SK-N-SH (cell line): ENCODE results near the gene PLEKHA3. TPM values are rescaled to one million over a fixed set of nuclear protein-coding genes. Genes with fewer than 3 reads are reported as not detected.
A peak's percentile ranks its signal among the peaks of the same experiment; 100 is the strongest.

ENCODE experiments used
- CTCF ChIA-PET: fragments of 300-600, 350-600 bp; formaldehyde crosslinking; extraction: SDS; loops from one replicate; lab custom pipeline; 2021; lab: Yijun Ruan, JAX
- POLR2A ChIA-PET: fragments of 350-600 bp; sonication (Branson Sonifier 250); formaldehyde crosslinking; extraction: SDS; loops from one replicate; lab custom pipeline; 2020; ENCODE audit warnings: antibody characterized with exemption, inconsistent platforms; lab: Yijun Ruan, JAX
- DNase-seq: peaks from one replicate; pipeline ENCODE4 v3.0.0; 2012
- H2AFZ ChIP-seq: fragments of 200-600 bp; sonication (generic); 2 replicates; pipeline ENCODE4 v1.8.1; 2016; ENCODE audit warnings: antibody characterized with exemption, mild to moderate bottlenecking, low read depth
- H3F3A ChIP-seq: fragments of 200-600 bp; sonication (generic); replicated peaks from 2 replicates; pipeline ENCODE3; 2016; ENCODE audit warnings: antibody characterized with exemption, mild to moderate bottlenecking; ENCODE audit not compliant: insufficient read depth
- H3K27ac ChIP-seq, 2 experiments: fragments of 200-500 bp in 1 of 2; fragments of 200-600 bp in 1 of 2; sonication (Bioruptor generic) in 1 of 2; sonication (generic), shearing (Covaris generic) in 1 of 2; 2 replicates each; pipeline versions ENCODE4 v1.5.1 to v1.6.1; 2014 to 2016; ENCODE audit warnings: low read depth in 2 of 2, inconsistent platforms in 1 of 2, low read length in 1 of 2, mild to moderate bottlenecking in 1 of 2, mixed read lengths in 1 of 2
- H3K27me3 ChIP-seq: fragments of 200-600 bp; sonication (generic), shearing (Covaris generic); 2 replicates; pipeline ENCODE4 v1.6.1; 2016; ENCODE audit warnings: mixed run types; ENCODE audit not compliant: insufficient read depth
- H3K36me3 ChIP-seq, 2 experiments: fragments of 200-500 bp in 1 of 2; fragments of 200-600 bp in 1 of 2; sonication (Bioruptor generic) in 1 of 2; sonication (generic) in 1 of 2; replicated peaks in 1 of 2; 2 replicates each; pipeline versions ENCODE3 to v1.5.1; 2014 to 2016; ENCODE audit warnings: low read length in 1 of 2, mild to moderate bottlenecking in 1 of 2; ENCODE audit not compliant: insufficient read depth in 2 of 2, control insufficient read depth in 1 of 2
- H3K4me1 ChIP-seq, 2 experiments: fragments of 200-500 bp in 1 of 2; fragments of 200-600 bp in 1 of 2; sonication (Bioruptor generic) in 1 of 2; sonication (generic), shearing (Covaris generic) in 1 of 2; 2 replicates each; pipeline versions ENCODE4 v1.5.1 to v1.6.1; 2014 to 2016; ENCODE audit warnings: low read depth in 1 of 2, low read length in 1 of 2, mixed run types in 1 of 2; ENCODE audit not compliant: insufficient read depth in 2 of 2, control insufficient read depth in 1 of 2
- H3K4me2 ChIP-seq: fragments of 200-600 bp; sonication (generic), shearing (Covaris generic); 2 replicates; pipeline ENCODE4 v1.6.1; 2017; ENCODE audit warnings: mixed run types
- H3K4me3 ChIP-seq, 2 experiments: fragments of 200-500 bp in 1 of 2; fragments of 200-600 bp in 1 of 2; sonication (Bioruptor generic) in 1 of 2; sonication (generic), shearing (Covaris generic) in 1 of 2; 2 replicates each; pipeline versions ENCODE4 v1.5.1 to v1.8.1; 2014 to 2016; ENCODE audit warnings: low read depth in 2 of 2, inconsistent platforms in 1 of 2, low read length in 1 of 2, mild to moderate bottlenecking in 1 of 2, mixed read lengths in 1 of 2, moderate library complexity in 1 of 2
- H3K79me2 ChIP-seq: fragments of 200-600 bp; sonication (generic); 2 replicates; pipeline ENCODE4 v1.8.1; 2017; ENCODE audit warnings: mild to moderate bottlenecking; ENCODE audit not compliant: insufficient read depth
- H3K9ac ChIP-seq: fragments of 200-600 bp; sonication (generic); 2 replicates; pipeline ENCODE4 v1.6.1; 2017; ENCODE audit warnings: mixed run types
- H3K9me2 ChIP-seq: fragments of 200-600 bp; sonication (generic); 2 replicates; pipeline ENCODE4 v1.6.1; 2017; ENCODE audit warnings: mixed run types
- H3K9me3 ChIP-seq: fragments of 200-600 bp; sonication (generic); 2 replicates; pipeline ENCODE4 v1.6.1; 2017; ENCODE audit warnings: mixed run types, mild to moderate bottlenecking, moderate library complexity
- H4K20me1 ChIP-seq: fragments of 200-600 bp; sonication (generic); 2 replicates; pipeline ENCODE4 v1.6.1; 2017; ENCODE audit warnings: mild to moderate bottlenecking, mixed run types; ENCODE audit not compliant: insufficient read depth
- EZH2phosphoT487 ChIP-seq: fragments of 200-600 bp; sonication (generic); IDR thresholded peaks from 2 replicates; pipeline ENCODE4 v1.6.1; 2017; ENCODE audit warnings: low read depth, mixed run types, mild to moderate bottlenecking, antibody characterized with exemption, moderate library complexity, borderline replicate concordance
- FOXJ3 ChIP-seq: sonication (generic); formaldehyde crosslinking; IDR thresholded peaks from 2 replicates; pipeline ENCODE4 v1.5.1; 2020; ENCODE audit warnings: mild to moderate bottlenecking, missing genetic modification reagents
- GABPA ChIP-seq: IDR thresholded peaks from 2 replicates; pipeline ENCODE4 v1.4.0; 2012; ENCODE audit warnings: low read depth, mild to moderate bottlenecking
- MEF2A ChIP-seq: IDR thresholded peaks from 2 replicates; pipeline ENCODE4 v1.4.0; 2012; ENCODE audit warnings: low read depth, borderline replicate concordance
- MXI1 ChIP-seq: IDR thresholded peaks from 2 replicates; pipeline ENCODE4 v1.6.1; 2012; ENCODE audit warnings: mild to moderate bottlenecking, low read depth, low read length, improper control_type of control experiment
- POLR2AphosphoS5 ChIP-seq: IDR thresholded peaks from 2 replicates; pipeline ENCODE4 v1.6.1; 2012; ENCODE audit warnings: low read depth, low read length
- SIN3A ChIP-seq: IDR thresholded peaks from 2 replicates; pipeline ENCODE4 v1.6.1; 2012; ENCODE audit warnings: low read depth, mild to moderate bottlenecking, low read length, moderate library complexity, borderline replicate concordance
- TEAD4 ChIP-seq: IDR thresholded peaks from 2 replicates; pipeline ENCODE4 v1.4.0; 2012; ENCODE audit warnings: mild to moderate bottlenecking, borderline replicate concordance; ENCODE audit not compliant: insufficient read depth
- ZBTB33 ChIP-seq: IDR thresholded peaks from 2 replicates; pipeline ENCODE4 v1.4.0; 2012; ENCODE audit warnings: low read depth, borderline replicate concordance
- WGBS: methylation state at CpG from one replicate; pipeline ENCODE4 v1.1.6; 2017; ENCODE audit warnings: low lambda C conversion rate; 5-methylcytosine and 5-hydroxymethylcytosine counted together
- polyA plus RNA-seq, 3 experiments: library from polyadenylated mRNA; depleted of rRNA; stranded (reverse); fragments of >200 nt; gene quantifications; 2 replicates each; pipeline ENCODE4 v1.2.3, GENCODE V29; 2012

PLEKHA3 gene
- polyA plus RNA-seq, 1 of the 3 experiments (the other 2 are of a cell fraction): 5.7 TPM

DNA sequence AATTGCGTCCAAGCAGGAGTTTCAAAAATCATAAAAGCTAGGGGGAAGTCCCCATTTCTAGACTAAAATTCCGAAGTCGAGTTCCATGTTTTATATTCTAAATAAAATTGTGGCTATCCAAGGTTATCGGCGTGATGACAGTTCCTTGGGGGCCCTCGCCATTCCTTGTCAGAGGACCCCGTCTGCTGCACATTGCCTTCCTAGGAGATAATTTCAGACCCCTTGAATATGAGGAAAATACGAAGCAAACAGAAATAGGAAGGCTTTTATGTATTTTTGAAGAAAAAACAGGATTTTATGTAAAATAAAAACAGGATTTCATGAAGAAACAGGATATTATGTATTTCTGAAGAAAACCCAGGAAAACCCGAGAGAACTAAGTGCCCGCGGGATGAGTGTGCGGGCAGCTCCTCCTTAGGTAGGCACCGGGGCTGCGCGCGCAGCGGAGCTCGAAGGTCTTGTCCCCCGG lies 465 bp upstream of the PLEKHA3 start:
- TF ChIP-seq TEAD4: no peak
- TF ChIP-seq GABPA: no peak
- no peak for TF ChIP-seq POLR2AphosphoS5
- TF ChIP-seq SIN3A: no peak
- no peak for TF ChIP-seq MEF2A
- ChIA-PET POLR2A (interaction anchor here (1.0 to 1.5 kb wide), 3 partner anchors 29 to 65 kb away, joined by 3 to 8 read pairs (median 3); partner anchors contain the start of genes PJVK and PRKRA), CTCF (interaction anchor here (0.6 to 1.5 kb wide), 5 partner anchors 29 to 740 kb away, joined by 3 to 4 read pairs (median 3); partner anchors contain the start of genes PJVK and PRKRA)

DNA sequence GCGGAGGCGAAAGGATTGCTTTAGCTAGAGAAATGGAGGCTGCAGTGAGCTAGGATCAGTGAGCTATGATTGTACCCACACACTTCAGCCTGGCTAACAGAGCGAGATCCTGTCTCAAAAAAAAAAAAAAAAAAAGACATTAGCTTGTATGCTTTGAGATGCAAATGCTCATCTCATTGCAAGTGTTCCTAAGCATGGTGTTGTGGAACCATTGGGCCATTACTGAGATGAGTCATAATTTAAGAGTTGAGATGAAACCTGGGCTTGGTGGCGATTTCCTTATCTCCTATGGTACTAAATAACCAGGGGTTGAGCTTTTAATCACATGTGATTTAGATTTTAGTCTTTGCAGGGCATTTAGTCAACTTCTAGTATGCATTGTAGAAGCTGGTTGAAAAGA lies 2.2 kb downstream of the PLEKHA3 start:
- Histone ChIP-seq H3K4me1 (peaks cover 10 to 21% of the 10 kb centered on the region in 2 experiments; a peak in 3 of 4 replicates), H3K4me2 (peak overlapping the region; percentile 83), H3K9me2 (no peaks in the 10 kb centered on the region), H3K27ac (no peak overlapping the region), H3F3A (peaks cover 14% of the 10 kb centered on the region), H2AFZ (no peak overlapping the region), H3K4me3 (0 out of 4 replicates have a peak overlapping the region, but pooled peaks of 1 of the 2 experiments have one; percentile 74), H3K79me2 (peaks cover 78% of the 10 kb centered on the region), H3K9me3 (no peaks in the 10 kb centered on the region), H3K9ac (no peak overlapping the region), H4K20me1 (peaks cover 46% of the 10 kb centered on the region), H3K36me3 (peaks cover 8 to 12% of the 10 kb centered on the region in 2 experiments), H3K27me3 (no peaks in the 10 kb centered on the region)
- POLR2A ChIA-PET: interaction anchor here (0.7 to 1.2 kb wide), 2 partner anchors 10 to 31 kb away, joined by 4 to 6 read pairs; partner anchors contain the start of genes PJVK and PRKRA
- CTCF ChIA-PET: interaction anchor here (0.7 to 1.8 kb wide), 4 partner anchors 13 to 68 kb away, joined by 3 to 5 read pairs (median 4); no protein-coding TSS in a partner anchor
- WGBS: 94% methylated on average over 4 of the region's 4 CpGs
- no peak for DNase-seq
- TF ChIP-seq ZBTB33: no peak
- no peak for TF ChIP-seq EZH2phosphoT487
- no peak for TF ChIP-seq MXI1
- TF ChIP-seq FOXJ3 (CRISPR knock-in tag): no peak

More for the DNA sequence above, 465 bp upstream of the PLEKHA3 start:
- Histone ChIP-seq H4K20me1 (peaks cover 38% of the 10 kb centered on the region), H3K4me3 (peak overlapping the region; percentile 74 to 80), H3K4me2 (peak overlapping the region; percentile 56), H3K27me3 (no peaks in the 10 kb centered on the region), H3K4me1 (peaks cover 17 to 21% of the 10 kb centered on the region in 2 experiments; a peak in 3 of 4 replicates), H2AFZ (peak overlapping the region; percentile 78), H3K9me3 (no peaks in the 10 kb centered on the region), H3K79me2 (peaks cover 75% of the 10 kb centered on the region), H3K36me3 (peaks cover 0 to 5% of the 10 kb centered on the region in 2 experiments), H3K27ac (peak overlapping the region; percentile 72 to 82), H3K9me2 (no peaks in the 10 kb centered on the region), H3K9ac (peak overlapping the region; percentile 79; the same call in 1 of the 2 replicates), H3F3A (peaks cover 16% of the 10 kb centered on the region)
- 50% methylated on average over 13 of the region's 19 CpGs for WGBS
- DNase-seq: no peak
